ACC112 (cell line): ENCODE results near the gene ADAMTS17.

Experiments used
- H2AFZ ChIP-seq: fragments of 200-600 bp; sonication (generic); one replicate; pipeline ENCODE4 v1.6.0; 2017; ENCODE audit warnings: antibody characterized with exemption, low read length; ENCODE audit not compliant: unreplicated experiment
- H3K27ac ChIP-seq: fragments of 200-600 bp; sonication (generic); 2 replicates; pipeline ENCODE4 v1.5.1; 2014; ENCODE audit warnings: low read depth, mild to moderate bottlenecking, antibody characterized with exemption, low read length, moderate library complexity
- H3K27me3 ChIP-seq: fragments of 200-600 bp; sonication (generic); 2 replicates; pipeline ENCODE4 v1.6.1; 2014; ENCODE audit warnings: mild to moderate bottlenecking, antibody characterized with exemption, low read length, moderate library complexity, mixed read lengths; ENCODE audit not compliant: insufficient read depth
- H3K36me3 ChIP-seq: fragments of 200-600 bp; sonication (generic); 2 replicates; pipeline ENCODE4 v1.6.1; 2016; ENCODE audit warnings: mild to moderate bottlenecking, antibody characterized with exemption, low read length, moderate library complexity, mixed read lengths; ENCODE audit not compliant: insufficient read depth
- H3K4me1 ChIP-seq: fragments of 200-600 bp; sonication (generic); one replicate; pipeline ENCODE4 v1.6.1; 2016; ENCODE audit warnings: low read length, mixed read lengths; ENCODE audit not compliant: insufficient read depth, unreplicated experiment, control insufficient read depth
- H3K4me3 ChIP-seq: fragments of 200-600 bp; sonication (generic); 2 replicates; pipeline ENCODE4 v1.5.1; 2014; ENCODE audit warnings: mild to moderate bottlenecking, low read depth, low read length
- H3K79me2 ChIP-seq: fragments of 200-600 bp; sonication (generic); one replicate; pipeline ENCODE4 v1.6.0; 2016; ENCODE audit warnings: low read length; ENCODE audit not compliant: control insufficient read depth, unreplicated experiment, insufficient read depth

Gene ADAMTS17

DNA sequence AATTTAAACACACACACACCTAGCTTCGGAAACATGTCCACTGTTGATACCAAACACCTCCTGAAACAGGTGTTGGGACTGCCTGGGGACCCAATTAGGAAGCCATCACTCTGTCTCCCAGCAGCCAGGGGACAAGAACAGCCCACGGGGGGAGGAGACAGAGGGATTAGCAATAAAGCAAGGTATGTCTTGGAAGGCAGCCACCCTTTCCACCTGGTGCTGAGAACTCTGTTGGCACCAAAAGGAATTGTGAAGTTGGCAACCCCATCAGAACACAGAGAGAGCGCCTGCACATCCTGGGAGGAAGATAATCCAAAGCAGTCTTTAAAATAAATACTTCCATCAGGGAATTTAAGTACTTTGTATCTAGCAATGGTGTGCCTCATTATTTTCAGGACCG lies 111.0 kb downstream of the ADAMTS17 start:
- Histone ChIP-seq H3K27ac (no peak overlapping the region), H2AFZ (no peak overlapping the region), H3K27me3 (no peaks in the 10 kb centered on the region), H3K79me2 (no peaks in the 10 kb centered on the region), H3K36me3 (no peaks in the 10 kb centered on the region), H3K4me1 (no peaks in the 10 kb centered on the region), H3K4me3 (no peak overlapping the region)

DNA sequence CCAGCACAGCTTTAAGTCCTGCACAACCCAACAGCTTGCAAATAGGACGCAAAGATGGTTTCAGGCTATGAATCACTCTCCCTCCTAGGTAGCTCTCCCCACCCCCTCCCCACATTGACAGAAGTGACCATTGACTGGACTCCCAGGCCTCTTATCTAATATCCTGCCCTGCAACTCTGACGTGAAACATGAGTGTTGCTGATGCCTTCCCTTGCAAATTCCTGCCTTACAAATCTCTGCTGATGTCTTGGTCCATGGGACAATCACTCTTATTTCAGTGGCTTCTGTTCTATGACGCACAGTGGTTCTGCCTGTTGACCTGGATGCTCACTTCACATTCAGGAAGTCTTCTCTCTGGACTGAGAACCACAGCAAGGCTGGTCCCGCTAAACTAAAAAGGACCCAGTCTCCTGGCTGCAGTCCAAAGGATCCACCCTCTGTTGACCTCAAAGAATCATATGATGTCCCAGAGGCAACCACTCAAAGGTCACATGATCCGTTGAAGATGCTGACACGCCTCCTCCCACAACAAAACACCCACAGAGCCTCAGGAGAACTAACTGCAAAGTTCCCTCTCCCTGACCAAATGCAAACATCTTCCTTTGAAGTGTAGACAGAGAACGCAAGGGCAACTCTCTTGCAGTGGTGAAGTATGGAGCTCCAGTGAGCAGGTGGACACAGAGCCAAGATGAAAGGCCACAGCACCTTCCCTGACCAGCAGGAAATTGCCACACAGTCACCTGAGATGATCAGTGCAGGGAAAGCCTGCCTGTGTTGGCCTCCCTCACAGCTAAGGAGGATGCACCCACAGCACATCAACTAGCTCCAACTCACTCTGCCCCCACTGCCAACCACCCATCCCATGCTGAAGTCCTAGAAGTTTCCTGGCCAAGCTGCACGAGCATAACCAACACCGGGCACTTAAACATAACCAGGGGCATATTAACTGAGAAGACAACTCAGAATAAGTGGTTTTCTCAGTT lies 112.3 kb downstream of the ADAMTS17 start:
- Histone ChIP-seq H3K36me3 (no peaks in the 10 kb centered on the region), H3K4me1 (no peaks in the 10 kb centered on the region), H3K27me3 (no peaks in the 10 kb centered on the region), H3K4me3 (no peak overlapping the region), H3K27ac (no peak overlapping the region), H2AFZ (no peak overlapping the region), H3K79me2 (no peaks in the 10 kb centered on the region)

DNA sequence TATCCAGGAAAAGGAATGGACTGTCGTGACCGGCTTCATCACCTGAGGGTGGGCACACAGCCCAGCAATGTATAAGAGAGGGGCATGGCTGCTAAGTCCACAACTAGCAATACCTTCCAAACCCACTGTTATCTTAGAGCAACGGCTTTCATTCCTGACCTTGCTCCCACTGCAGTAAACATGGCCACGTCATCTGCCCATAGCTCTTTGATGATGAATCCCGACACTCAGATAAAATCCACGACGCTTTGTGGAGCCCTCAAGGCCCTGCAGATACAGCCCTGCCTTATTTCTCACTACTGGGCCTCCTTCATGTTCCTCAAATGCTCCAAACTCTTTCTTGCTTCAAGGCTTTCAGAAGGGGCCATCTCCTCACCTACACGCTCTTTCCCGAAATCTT lies 114.0 kb downstream of the ADAMTS17 start:
- Histone ChIP-seq H3K79me2 (no peaks in the 10 kb centered on the region), H3K27me3 (no peaks in the 10 kb centered on the region), H3K4me3 (no peak overlapping the region), H2AFZ (no peak overlapping the region), H3K36me3 (no peaks in the 10 kb centered on the region), H3K27ac (no peak overlapping the region), H3K4me1 (no peaks in the 10 kb centered on the region)

DNA sequence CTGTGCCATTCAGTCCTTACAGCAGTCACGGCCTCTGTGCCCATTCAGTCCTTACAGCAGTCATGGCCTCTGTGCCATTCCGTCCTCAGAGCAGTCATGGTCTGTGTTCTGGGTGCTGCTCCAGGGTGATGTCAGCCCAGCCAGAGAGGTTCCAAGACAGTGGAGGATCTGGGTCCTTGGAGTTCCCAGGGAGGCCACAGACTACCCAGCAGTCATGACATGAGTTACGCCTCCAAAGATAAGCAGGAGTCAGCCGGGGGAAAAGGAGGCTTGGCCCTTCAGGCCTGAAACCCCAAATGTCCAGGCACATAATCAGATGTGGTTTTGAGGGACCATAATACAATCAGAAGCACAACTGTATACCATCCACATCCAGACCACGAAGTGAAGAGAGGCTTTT lies 115.7 kb downstream of the ADAMTS17 start:
- Histone ChIP-seq H3K27me3 (no peaks in the 10 kb centered on the region), H3K4me3 (no peak overlapping the region), H3K4me1 (no peaks in the 10 kb centered on the region), H3K27ac (no peak overlapping the region), H3K36me3 (no peaks in the 10 kb centered on the region), H3K79me2 (no peaks in the 10 kb centered on the region), H2AFZ (no peak overlapping the region)

DNA sequence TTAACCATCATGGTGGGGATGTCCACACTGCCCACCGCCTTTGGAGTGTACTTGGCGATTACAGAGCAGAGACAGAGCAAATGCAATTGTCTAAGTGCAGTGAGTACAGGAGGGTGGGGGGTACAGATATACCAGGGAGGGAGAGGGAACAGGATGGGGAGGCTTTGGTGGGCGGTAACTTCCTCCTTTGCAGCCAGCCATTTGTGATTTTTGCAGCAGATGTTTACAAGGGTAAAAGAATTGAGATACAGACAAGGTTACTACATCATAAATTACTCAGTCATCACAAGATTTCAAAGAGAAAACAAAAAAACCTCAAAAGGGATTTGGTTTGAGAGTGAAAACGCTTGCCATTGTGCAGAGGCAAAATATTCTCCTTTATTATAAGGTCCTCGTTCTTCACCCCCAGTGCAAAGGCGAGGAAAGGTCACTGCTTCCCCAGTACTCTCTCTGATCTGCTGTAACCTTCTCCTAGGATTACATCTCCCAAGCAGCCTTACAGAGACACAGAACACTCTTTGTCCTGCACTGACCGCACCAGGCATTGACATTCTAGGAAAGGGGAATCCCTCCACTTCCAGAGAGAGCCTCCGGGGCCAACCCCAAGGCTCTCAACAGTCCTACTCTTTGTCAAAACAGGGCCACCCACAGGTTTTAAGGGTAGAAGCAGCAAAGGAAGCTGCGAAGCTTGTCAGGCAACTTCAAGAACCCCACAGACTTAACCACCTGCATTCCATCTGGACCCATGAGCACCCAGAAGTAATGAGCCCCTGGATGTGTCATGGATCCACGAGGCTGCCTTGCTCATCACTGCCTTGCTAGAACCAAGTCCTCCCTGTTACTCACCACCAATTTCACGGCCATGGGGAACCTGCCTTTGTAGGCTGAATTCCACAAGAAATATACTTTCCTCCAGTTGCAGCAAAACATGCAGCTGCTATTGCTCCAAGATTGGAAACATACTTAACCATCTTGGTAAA lies 117.3 kb downstream of the ADAMTS17 start:
- Histone ChIP-seq H3K27me3 (no peaks in the 10 kb centered on the region), H3K4me3 (no peak overlapping the region), H3K4me1 (no peaks in the 10 kb centered on the region), H3K27ac (no peak overlapping the region), H3K79me2 (no peaks in the 10 kb centered on the region), H3K36me3 (no peaks in the 10 kb centered on the region), H2AFZ (no peak overlapping the region)

DNA sequence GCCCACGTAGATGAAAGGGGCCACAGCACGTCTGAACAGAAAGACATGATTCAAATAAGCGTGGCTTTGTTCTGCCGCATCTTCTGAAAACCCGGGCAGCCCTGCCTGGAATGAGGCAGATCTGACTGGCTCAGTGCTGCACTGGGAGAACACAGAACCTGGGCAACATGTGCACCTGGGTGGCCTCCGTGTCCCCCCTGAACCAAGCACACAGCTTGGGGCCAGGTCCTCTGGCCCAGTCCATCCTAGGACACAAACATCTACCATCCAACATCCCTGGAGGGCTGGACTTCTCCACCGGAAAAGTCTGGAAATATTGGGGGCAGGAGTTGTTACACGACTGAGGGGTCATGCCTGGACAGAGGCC lies 119.4 kb downstream of the ADAMTS17 start:
- Histone ChIP-seq H3K4me3 (no peak overlapping the region), H3K36me3 (no peaks in the 10 kb centered on the region), H3K27ac (no peak overlapping the region), H3K4me1 (no peaks in the 10 kb centered on the region), H2AFZ (no peak overlapping the region), H3K79me2 (no peaks in the 10 kb centered on the region), H3K27me3 (no peaks in the 10 kb centered on the region)

DNA sequence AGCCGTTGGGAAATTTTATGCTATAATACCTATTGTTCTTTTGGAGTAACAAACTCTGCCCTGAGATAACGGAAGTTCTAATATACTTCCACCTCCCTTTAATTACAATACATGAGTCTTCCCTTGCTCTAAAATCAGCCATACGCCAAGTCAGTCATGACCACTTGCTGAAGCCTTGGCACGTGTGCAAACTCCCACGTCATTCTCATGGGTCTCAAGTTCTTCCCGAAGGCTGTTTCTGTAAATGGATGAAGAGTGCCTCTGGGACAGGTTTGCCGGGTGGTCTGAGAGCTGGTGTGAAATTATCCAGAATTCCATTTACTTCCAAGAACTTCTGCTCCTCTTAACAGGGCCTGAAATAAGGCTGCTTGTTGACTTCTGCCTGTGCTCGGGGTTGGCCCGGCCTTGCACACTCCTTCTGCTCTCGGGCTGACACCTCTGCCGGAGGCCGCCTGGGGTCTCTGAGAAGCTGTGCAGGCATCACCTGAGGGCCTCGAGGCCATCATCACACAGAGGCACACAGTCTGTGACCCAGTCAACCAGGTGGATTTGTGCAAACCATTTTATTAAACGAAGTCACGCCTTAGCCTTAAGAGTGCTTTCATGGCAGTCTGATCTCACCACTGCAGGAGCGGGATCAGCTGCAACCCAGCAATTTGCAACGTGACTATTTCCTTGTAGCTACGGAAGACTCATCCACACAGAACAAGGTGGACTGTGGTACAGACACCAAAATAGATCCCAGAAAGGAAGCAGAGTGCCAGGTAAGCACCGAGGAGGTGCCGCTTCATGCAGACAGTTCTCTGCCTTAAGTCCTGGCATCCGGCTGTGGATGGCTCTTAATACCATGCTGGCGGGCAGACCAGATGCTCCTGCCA lies 120.1 kb downstream of the ADAMTS17 start:
- Histone ChIP-seq H3K4me1 (no peaks in the 10 kb centered on the region), H3K27me3 (no peaks in the 10 kb centered on the region), H3K36me3 (no peaks in the 10 kb centered on the region), H3K27ac (no peak overlapping the region), H3K79me2 (no peaks in the 10 kb centered on the region), H3K4me3 (no peak overlapping the region), H2AFZ (no peak overlapping the region)

DNA sequence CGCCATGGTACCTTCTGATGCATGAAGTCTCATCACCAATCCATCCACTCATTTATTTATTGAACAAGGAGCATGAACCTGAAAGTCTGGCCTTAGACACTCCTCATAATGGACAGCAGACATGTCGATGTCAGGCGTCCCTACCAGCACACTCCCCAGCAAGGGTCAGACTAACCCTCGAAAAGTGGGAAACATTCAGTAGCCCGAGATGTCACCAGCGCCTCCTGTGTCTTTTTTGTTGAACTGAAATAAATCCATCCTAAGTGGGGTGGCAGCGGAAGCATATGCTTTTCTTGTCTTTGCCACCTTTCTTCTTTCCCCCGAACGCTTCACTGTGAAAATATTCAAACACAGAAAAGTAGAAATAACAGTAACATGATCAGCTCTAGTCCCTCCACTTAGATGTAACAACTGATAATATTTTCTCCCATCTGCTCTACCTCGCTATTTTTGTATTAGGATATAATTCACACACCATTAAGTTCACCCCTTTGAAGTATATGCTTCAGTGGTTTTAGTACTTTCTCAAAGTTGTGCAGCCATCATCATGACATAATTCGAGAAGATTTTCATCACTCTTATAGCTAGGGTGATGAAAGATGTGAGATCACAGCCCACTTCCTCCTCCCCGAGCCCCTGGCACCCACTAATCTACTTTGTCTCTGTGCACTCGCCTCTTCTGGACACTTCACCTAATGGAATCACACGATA lies 121.6 kb downstream of the ADAMTS17 start:
- Histone ChIP-seq H3K79me2 (no peaks in the 10 kb centered on the region), H3K36me3 (no peaks in the 10 kb centered on the region), H2AFZ (no peak overlapping the region), H3K4me3 (no peak overlapping the region), H3K4me1 (no peaks in the 10 kb centered on the region), H3K27ac (no peak overlapping the region), H3K27me3 (no peaks in the 10 kb centered on the region)

DNA sequence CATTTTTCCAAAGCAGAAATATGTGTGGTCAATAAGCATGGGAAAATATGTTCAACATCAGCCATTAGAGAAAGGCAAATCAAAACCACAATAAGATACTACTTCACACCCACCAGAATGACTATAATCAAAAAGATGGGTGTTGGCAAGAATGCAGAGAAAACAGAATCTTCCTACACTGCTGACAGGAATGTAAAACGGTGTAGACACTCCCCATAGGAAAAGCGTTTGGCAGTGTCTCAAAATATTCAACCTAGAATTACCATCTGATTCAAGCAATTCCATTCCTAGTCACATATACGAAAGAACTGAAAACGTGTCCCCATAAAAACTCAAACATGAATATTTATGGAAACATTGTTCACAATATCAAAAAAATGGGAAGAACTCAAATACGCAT lies 123.3 kb downstream of the ADAMTS17 start:
- no peak overlapping the region for H3K27ac ChIP-seq
- no peak overlapping the region for H2AFZ ChIP-seq
- H3K4me3 ChIP-seq = no peak overlapping the region
- no peaks in the 10 kb centered on the region for H3K27me3 ChIP-seq
- no peaks in the 10 kb centered on the region for H3K4me1 ChIP-seq
- H3K36me3 ChIP-seq = no peaks in the 10 kb centered on the region
- H3K79me2 ChIP-seq = no peaks in the 10 kb centered on the region
